ENCODE measurements around the gene LRATD1.

DNA sequence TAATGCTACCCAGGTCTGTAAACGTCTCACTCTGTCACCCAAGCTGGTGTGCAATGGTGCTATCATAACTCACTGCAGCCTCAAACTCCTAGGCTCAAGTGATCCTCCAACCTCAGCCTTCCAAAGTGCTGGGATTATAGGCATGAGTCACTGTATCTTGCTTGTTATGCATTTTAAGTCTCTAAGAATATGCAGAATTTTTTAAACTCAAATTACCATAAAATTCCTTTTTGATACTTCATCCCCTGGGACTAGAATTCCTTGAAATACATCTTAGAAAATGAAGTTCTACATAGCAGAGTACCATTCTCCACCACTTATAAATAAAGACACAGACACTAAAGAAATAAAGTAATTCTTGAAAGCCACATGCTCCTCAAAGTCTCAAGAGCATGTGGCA, 30.2 kb upstream of the LRATD1 start:
- TF ChIP-seq, protein P1, sequence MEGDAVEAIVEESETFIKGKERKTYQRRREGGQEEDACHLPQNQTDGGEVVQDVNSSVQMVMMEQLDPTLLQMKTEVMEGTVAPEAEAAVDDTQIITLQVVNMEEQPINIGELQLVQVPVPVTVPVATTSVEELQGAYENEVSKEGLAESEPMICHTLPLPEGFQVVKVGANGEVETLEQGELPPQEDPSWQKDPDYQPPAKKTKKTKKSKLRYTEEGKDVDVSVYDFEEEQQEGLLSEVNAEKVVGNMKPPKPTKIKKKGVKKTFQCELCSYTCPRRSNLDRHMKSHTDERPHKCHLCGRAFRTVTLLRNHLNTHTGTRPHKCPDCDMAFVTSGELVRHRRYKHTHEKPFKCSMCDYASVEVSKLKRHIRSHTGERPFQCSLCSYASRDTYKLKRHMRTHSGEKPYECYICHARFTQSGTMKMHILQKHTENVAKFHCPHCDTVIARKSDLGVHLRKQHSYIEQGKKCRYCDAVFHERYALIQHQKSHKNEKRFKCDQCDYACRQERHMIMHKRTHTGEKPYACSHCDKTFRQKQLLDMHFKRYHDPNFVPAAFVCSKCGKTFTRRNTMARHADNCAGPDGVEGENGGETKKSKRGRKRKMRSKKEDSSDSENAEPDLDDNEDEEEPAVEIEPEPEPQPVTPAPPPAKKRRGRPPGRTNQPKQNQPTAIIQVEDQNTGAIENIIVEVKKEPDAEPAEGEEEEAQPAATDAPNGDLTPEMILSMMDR (IDR thresholded peaks at IDR 0.05; ENCODE audit: extremely low read depth in 1 of 2, insufficient read depth in 1 of 2, low read depth in 1 of 2, low read length in 2 of 2), result no peak
- no peak for TF ChIP-seq EZH2 (IDR thresholded peaks at IDR 0.05; ENCODE audit: borderline replicate concordance, low read depth, low read length, severe bottlenecking)
- no peak for TF ChIP-seq GATA2 (IDR thresholded peaks at IDR 0.05; ENCODE audit: insufficient read depth, insufficient read length, low read depth, low read length)
- TF ChIP-seq POLR2A (IDR thresholded peaks at IDR 0.05; ENCODE audit: low read depth, low read length), result no peak
- TF ChIP-seq POLR2AphosphoS5 (IDR thresholded peaks at IDR 0.05; ENCODE audit: insufficient read depth, low read depth, low read length), result no peak
- TF ChIP-seq MYC (IDR thresholded peaks at IDR 0.05; ENCODE audit: low read depth, low read length), result no peak
- no peak for TF ChIP-seq FOS (IDR thresholded peaks at IDR 0.05; ENCODE audit: borderline replicate concordance, insufficient read depth, low read length)

Data from endothelial cell of umbilical vein (primary cell).